Measurements from ENCODE around the gene COMP. TPM values are rescaled to one million over a fixed set of nuclear protein-coding genes. Genes with fewer than 3 reads are reported as not detected.

The COMP gene
- total and polyA plus RNA-seq, 10 of the 15 experiments (the other 5 are each of a cell fraction or from before 2014, with no cell fraction given) = 0.17 TPM; not detected in 9

DNA sequence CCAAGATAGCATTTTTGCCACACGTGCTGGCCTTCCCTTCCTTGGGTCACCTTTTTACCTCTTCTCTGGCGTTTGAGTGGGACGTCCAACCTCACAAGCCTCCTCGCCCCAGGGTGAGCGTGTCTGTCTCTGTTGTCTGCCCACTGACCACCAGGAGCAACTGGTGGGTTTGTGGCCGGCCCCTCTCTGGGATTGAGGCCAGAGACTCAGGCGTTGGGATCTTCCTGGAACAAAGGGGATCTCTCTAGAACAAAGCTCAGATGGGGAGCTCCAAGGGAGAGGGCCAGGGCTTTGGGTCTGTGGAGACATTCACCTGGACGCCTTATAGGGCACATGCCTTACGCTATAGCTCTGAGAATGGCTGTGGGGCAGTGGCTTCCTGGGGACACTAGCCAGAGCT lies 17.4 kb downstream of the COMP start (continued):
- TF ChIP-seq IKZF2 (IDR thresholded peaks at IDR 0.05) = no peak
- TF ChIP-seq, protein P1, sequence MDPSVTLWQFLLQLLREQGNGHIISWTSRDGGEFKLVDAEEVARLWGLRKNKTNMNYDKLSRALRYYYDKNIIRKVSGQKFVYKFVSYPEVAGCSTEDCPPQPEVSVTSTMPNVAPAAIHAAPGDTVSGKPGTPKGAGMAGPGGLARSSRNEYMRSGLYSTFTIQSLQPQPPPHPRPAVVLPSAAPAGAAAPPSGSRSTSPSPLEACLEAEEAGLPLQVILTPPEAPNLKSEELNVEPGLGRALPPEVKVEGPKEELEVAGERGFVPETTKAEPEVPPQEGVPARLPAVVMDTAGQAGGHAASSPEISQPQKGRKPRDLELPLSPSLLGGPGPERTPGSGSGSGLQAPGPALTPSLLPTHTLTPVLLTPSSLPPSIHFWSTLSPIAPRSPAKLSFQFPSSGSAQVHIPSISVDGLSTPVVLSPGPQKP (IDR thresholded peaks at IDR 0.05; ENCODE audit: low read depth, low read length) = no peak

DNA sequence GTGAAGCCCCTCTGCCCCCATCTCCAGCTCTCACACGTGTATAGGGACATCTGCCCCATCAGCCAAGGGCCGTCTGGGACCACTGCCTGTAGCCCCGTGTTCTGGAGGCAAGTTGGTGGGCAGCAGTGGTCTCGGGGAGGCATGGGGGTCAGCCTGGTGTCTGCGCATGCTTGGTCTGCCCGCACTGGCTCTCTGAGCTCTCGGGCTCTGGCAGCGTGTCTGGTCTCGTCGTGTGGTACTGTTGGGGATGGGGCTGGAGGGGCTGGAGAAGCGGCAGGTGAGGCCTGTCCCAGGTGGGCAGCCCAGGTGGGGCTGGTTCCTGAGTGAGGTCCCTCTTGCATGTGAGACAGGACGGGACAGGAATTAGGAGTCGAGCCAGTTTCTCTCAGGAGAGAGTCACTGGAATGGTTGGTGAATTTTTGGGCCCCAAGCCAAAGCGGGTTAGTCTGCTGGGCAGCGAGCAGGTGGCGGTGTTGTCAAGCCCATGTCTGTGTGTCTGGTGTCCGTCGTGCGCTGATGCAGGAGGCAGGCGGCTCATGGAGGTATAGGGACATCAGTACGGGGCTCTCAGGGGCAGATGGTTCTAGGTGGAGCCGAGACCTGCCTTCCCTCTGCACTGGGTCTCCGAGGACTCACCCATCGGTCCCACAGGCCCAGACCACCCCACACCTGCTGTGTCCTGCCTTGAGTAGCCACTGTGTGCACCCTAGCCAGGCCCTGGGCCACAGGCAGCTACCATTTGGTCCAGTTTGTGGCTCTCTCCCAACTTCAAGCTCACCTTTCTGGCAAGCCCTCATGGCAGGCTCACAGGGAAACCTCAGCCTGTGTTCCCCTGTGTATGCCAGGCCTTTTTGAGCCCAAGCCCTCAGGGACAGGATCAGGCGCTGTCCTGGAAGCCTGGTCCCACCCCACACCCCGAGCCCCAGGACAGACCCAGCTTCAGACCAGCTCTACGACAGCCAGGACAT lies 18.2 kb downstream of the COMP start:
- DNase-seq (ENCODE audit: low read depth, low spot score) = no peak
- RAD21 ChIA-PET (ENCODE audit: unreplicated experiment) = interaction anchor here (1.9 kb wide), 1 partner anchor 75 kb away, joined by 9 read pairs; no protein-coding TSS in a partner anchor
- POLR2A ChIA-PET = interaction anchor here (0.6 kb wide), 1 partner anchor 45 kb away, joined by 4 read pairs; no protein-coding TSS in a partner anchor
- Histone ChIP-seq H2AFZ (ENCODE audit: control insufficient read depth, low read depth, low read length) (no peak overlapping the region), H3K36me3 (ENCODE audit: control insufficient read depth in 2 of 2, insufficient read depth in 2 of 2, low read length in 1 of 2) (no peaks in the 10 kb centered on the region), H4K20me1 (ENCODE audit: control insufficient read depth, insufficient read depth) (no peaks in the 10 kb centered on the region), H3K27me3 (replicated peaks in 1 of 2; ENCODE audit: control insufficient read depth in 2 of 2, insufficient read depth in 2 of 2, low read length in 1 of 2) (no peaks in the 10 kb centered on the region), H3K79me2 (ENCODE audit: control insufficient read depth, insufficient read depth, low read length) (no peaks in the 10 kb centered on the region), H3K4me2 (ENCODE audit: control insufficient read depth, insufficient read depth) (no peak overlapping the region), H3K9ac (ENCODE audit: control insufficient read depth, insufficient read depth, low read length) (no peak overlapping the region), H3K4me3 (no peak overlapping the region), H3K27ac (ENCODE audit: control insufficient read depth, insufficient read depth) (no peak overlapping the region), H3K4me1 (ENCODE audit: control insufficient read depth, insufficient read depth, low read length) (no peaks in the 10 kb centered on the region), H3K9me3 (replicated peaks; ENCODE audit: control insufficient read depth, insufficient read depth, low read length) (no peaks in the 10 kb centered on the region)
- SMC1A ChIA-PET (ENCODE audit: uncharacterized antibody, unreplicated experiment) = no interaction called here
- TF ChIP-seq ZNF274 (IDR thresholded peaks at IDR 0.05; ENCODE audit: insufficient read depth, insufficient read length) (no peak), POLR2A (IDR thresholded peaks at IDR 0.05; ENCODE audit: low read depth, low read length) (peak; percentile 13; the same call in 1 of the 2 replicates), KLF5 (IDR thresholded peaks at IDR 0.05; ENCODE audit: partially characterized antibody) (no peak), MTA3 (IDR thresholded peaks at IDR 0.05; ENCODE audit: borderline replicate concordance, low read length) (no peak), SP1 (IDR thresholded peaks at IDR 0.05; ENCODE audit: low read depth, low read length) (no peak)
- intact Hi-C loops (cut with micrococcal nuclease; ENCODE audit: unreplicated experiment) = loop anchor here (5.0 kb wide), 1 partner anchor 74 kb away; no protein-coding TSS in a partner anchor
- CTCF ChIA-PET = interaction anchor here (1.1 to 3.8 kb wide), 3 partner anchors 59 to 214 kb away, joined by 3 to 29 read pairs (median 3); no protein-coding TSS in a partner anchor
- in situ Hi-C loops (cut with MboI) = no loop called here
- no peak for FAIRE-seq
- WGBS (ENCODE audit: insufficient coverage, insufficient replicate concordance, low lambda C conversion rate, missing lambda C conversion rate) = 44% methylated on average over 26 of the region's 27 CpGs
- no peak for ATAC-seq
- BruUV-seq (replicated peaks) = no TSS peak

Data from GM12878 (cell line).